ENCODE data around the gene RPL37.
"Not testable (repeated sequence)": the region's sequence is repeated elsewhere in the genome, so short reads cannot be mapped to it uniquely, and the experiment has no call there.

RPL37 gene

GRCh38 chr5:40841068-40841805, 6.2 kb upstream of the RPL37 start, which contains the start of gene CARD6:
Gene CARD6 (plus strand): TSS chr5:40841367. CDS start chr5:40841383, 16 bp downstream.
- DNase-seq (ENCODE audit: low read depth, low spot score): no peak
- no peak within 1 kb of the TSS for H3K4me3 ChIP-seq (ENCODE audit: low read length)

GRCh38 chr5:40838086-40838485, 3.1 kb upstream of the RPL37 start:
- no peak for DNase-seq (ENCODE audit: low read depth, low spot score)
- no peak overlapping the region for H3K4me3 ChIP-seq (ENCODE audit: low read length)

GRCh38 chr5:40834391-40834848, 602 bp downstream of the RPL37 start:
- DNase-seq (ENCODE audit: low read depth, low spot score): no peak
- peak overlapping the region; percentile 98 for H3K4me3 ChIP-seq (ENCODE audit: low read length)

GRCh38 chr5:40833712-40834229, 1.3 kb downstream of the RPL37 start:
- no peak for DNase-seq (ENCODE audit: low read depth, low spot score)
- H3K4me3 ChIP-seq (ENCODE audit: low read length): peak overlapping the region; percentile 98

- H3K4me3 ChIP-seq (ENCODE audit: low read length): no peak overlapping the region
Measured at GRCh38 chr5:40832345-40832744, 2.7 kb downstream of the RPL37 start.

GRCh38 chr5:40831346-40832210, 3.4 kb downstream of the RPL37 start:
- H3K4me3 ChIP-seq (ENCODE audit: low read length): no peak overlapping the region
- DNase-seq (ENCODE audit: low read depth, low spot score): no peak

More at GRCh38 chr5:40832345-40832744, 2.7 kb downstream of the RPL37 start:
- DNase-seq (ENCODE audit: low read depth, low spot score): no peak

GRCh38 chr5:40829748-40830533, 5.1 kb downstream of the RPL37 start:
- H3K4me3 ChIP-seq (ENCODE audit: low read length): no peak overlapping the region
- DNase-seq (ENCODE audit: low read depth, low spot score): no peak

GRCh38 chr5:40828690-40829661, 6.0 kb downstream of the RPL37 start:
- no peak for DNase-seq (ENCODE audit: low read depth, low spot score)
- H3K4me3 ChIP-seq (ENCODE audit: low read length): no peak overlapping the region

- H3K4me3 ChIP-seq (ENCODE audit: low read length): no peak overlapping the region
- no peak for DNase-seq (ENCODE audit: low read depth, low spot score)
Measured at GRCh38 chr5:40828021-40828631, 6.9 kb downstream of the RPL37 start.

- H3K4me3 ChIP-seq (ENCODE audit: low read length): no peak overlapping the region
- DNase-seq (ENCODE audit: low read depth, low spot score): no peak
Measured at GRCh38 chr5:40827188-40827977, 7.6 kb downstream of the RPL37 start.

GRCh38 chr5:40826489-40827187, 8.4 kb downstream of the RPL37 start:
- no peak for DNase-seq (ENCODE audit: low read depth, low spot score)
- H3K4me3 ChIP-seq (ENCODE audit: low read length): no peak overlapping the region

- DNase-seq (ENCODE audit: low read depth, low spot score); H3K4me3 ChIP-seq (ENCODE audit: low read length): not testable (repeated sequence)
Measured at GRCh38 chr5:40825461-40826043, 9.5 kb downstream of the RPL37 start.

GRCh38 chr5:40823459-40823858, 11.6 kb downstream of the RPL37 start:
- no peak for DNase-seq (ENCODE audit: low read depth, low spot score)
- no peak overlapping the region for H3K4me3 ChIP-seq (ENCODE audit: low read length)

GRCh38 chr5:40813698-40814281, 21.2 kb downstream of the RPL37 start:
- no peak overlapping the region for H3K4me3 ChIP-seq (ENCODE audit: low read length)
- DNase-seq (ENCODE audit: low read depth, low spot score): no peak

- no peak for DNase-seq (ENCODE audit: low read depth, low spot score)
- no peak overlapping the region for H3K4me3 ChIP-seq (ENCODE audit: low read length)
Measured at GRCh38 chr5:40812125-40812524, 22.9 kb downstream of the RPL37 start.

All from Jurkat, Clone E6-1 (cell line).